NCI-H1092 treated with DMSO at 0.1 percent for 48 hours (cell line): Measurements from ENCODE around the gene MTHFD1L.
"Not testable (repeated sequence)": the region's sequence is repeated elsewhere in the genome, so short reads cannot be mapped to it uniquely, and the experiment has no call there.

Experiments used
- DNase-seq: peaks from one replicate; lab custom pipeline; 2025; lab: John Stamatoyannopoulos, UW

MTHFD1L gene

GRCh38 chr6:151015101-151015700 is 149.7 kb downstream of the MTHFD1L start:
- DNase-seq: no peak

DNA sequence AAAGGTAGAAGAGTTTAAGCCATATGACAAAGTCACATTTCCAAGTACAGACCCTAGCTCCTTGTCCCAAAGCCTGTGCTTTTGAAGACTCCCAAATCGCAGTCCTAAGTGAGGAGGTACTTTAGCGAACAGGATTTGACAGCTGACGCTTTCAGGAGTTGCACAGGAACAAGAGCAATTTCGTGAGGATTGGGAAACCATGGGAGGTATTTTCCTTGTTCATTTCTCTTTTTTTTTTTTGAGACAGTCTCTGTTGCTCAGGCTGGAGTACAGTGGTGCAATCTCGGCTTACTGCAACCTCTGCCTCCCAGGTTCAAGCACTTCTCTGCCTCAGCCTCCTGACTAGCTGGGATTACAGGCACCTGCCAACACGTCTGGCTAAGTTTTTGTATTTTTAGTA is 150.6 kb downstream of the MTHFD1L start:
- DNase-seq: no peak

DNA sequence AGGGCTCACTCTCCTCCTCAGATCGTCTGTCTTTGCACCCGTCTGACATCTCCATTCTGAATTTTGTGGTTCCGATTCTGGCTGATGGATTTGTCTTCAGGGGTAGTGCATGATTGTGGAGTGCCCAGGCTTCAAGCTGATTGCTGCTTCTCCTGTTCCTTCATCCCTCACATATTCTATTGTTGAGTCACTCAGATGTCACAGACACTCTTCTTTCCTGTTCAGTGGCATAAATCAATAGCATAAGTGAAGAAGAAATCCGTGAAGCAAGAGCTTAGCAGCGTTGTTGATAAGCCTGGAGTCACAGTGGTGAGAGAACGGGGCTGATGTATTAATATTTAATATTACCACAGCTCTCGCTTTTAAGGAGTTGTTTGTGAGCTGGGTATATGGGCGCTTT is 152.5 kb downstream of the MTHFD1L start:
- no peak for DNase-seq

- no peak for DNase-seq
Measured at GRCh38 chr6:151018911-151019782, 153.6 kb downstream of the MTHFD1L start.

GRCh38 chr6:151021896-151022295 is 156.4 kb downstream of the MTHFD1L start:
- no peak for DNase-seq

DNA sequence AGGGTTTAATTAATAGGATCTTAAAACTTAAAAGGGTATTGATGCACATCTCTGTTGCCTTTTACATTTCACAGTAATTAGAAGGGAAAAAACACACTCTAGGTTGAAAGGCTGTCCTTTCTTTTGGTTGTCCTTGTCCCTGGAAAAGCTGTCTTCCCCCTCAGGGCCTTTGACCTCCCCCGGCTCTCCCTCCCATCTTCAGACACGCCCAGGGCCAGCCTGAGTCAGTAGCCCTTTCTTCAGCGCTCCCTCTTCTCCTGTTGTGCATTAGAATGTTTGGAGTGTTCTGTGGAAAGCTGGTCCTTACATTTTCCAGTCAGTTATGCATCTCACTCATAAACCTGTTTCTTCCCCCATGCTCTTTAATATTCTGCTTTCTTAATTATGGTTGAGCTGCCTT is 157.0 kb downstream of the MTHFD1L start:
- no peak for DNase-seq

- no peak for DNase-seq
Measured at GRCh38 chr6:151023342-151023741, 157.8 kb downstream of the MTHFD1L start.

- no peak for DNase-seq
Measured at GRCh38 chr6:151024597-151024996, 159.1 kb downstream of the MTHFD1L start.

DNA sequence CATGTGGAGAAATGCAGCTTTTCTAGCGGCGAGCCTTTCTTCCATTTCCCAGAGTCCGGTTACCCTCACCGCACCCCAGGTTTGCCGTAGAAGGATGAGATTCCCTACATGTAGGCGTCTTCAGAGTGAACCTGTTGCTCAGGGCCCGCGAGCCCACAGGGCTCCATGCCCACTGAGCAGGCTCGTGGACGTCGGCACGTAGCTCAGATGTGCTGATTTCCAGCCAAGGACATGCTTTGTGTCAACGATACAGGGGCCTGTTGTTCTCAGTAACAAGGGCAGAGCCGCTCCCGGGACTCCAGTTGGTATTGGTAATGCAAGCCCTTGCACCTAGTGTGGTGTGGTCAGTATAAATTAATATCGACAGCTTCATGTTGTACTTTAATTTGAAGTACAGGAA is 159.6 kb downstream of the MTHFD1L start:
- DNase-seq: no peak

DNA sequence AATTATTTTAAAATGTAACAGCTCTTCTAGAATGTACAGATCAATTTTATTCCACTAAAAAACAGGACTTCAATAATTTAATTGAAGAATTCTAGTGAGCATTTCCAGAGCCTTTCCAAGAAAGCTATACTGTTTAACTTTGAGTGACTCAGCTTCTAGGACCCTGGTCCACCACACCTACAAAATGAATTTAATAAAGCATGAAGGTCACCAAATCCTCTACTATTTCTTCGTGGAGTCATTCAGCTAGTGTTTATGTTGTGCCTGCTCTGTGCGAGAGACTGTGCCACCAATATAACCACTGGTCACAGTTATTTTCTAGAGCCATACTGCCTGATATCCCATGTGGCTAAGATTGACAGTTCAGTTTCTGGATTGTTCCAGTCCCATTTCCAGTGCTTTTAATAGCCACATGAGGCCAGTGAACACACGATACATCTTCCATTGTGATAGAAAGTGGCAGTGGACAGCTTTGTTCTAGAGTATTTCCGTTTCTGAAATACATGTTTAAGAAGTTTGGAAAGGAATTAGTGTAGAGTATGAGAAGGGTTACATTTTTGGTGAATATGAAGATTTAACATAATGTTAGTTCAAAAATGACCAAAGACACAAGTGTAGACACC is 160.7 kb downstream of the MTHFD1L start:
- no peak for DNase-seq

DNA sequence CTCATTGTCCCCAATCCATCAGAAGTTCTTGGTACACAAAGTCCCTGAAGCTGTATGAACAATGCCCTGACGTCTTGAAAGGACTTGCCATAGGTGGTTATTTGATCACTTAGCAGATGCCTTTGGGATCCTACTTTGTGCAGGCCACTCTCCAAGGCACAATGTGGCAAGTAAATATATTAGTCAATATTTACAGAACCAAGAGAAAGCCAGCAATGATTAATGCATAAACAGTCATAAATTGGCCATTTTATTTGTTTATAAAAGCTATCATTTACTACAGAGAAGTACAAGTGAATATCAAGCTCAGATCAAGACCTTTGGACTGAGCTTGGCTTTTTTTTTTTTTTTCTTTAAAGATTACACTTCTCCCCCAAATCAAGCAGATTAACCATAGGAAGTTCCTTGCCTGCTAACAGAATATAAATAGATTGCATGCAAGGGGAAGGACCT is 161.8 kb downstream of the MTHFD1L start:
- DNase-seq: no peak

GRCh38 chr6:151027936-151028838 is 162.7 kb downstream of the MTHFD1L start:
- no peak for DNase-seq

DNA sequence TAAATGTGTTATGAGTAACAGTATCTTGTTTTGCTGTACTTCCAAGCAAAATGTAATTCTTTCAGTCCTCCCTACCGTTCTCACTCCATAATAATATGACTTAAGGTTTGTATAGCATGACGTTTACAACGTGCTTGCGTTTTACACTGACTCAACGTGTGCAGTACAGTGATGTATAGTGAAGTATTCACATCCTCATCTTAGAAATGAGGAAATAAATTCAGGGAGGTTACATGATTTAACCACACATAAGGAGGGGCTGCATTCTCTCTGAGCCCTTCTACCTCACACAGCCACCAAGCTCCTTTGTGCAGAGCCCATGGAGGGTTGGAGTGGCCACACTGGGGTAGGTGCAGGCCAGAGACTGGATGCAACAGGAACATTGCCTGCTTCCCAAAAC is 164.5 kb downstream of the MTHFD1L start:
- no peak for DNase-seq

- no peak for DNase-seq
Measured at GRCh38 chr6:151032034-151032433, 166.5 kb downstream of the MTHFD1L start.

- no peak for DNase-seq
Measured at GRCh38 chr6:151034825-151035781, 169.6 kb downstream of the MTHFD1L start.

DNA sequence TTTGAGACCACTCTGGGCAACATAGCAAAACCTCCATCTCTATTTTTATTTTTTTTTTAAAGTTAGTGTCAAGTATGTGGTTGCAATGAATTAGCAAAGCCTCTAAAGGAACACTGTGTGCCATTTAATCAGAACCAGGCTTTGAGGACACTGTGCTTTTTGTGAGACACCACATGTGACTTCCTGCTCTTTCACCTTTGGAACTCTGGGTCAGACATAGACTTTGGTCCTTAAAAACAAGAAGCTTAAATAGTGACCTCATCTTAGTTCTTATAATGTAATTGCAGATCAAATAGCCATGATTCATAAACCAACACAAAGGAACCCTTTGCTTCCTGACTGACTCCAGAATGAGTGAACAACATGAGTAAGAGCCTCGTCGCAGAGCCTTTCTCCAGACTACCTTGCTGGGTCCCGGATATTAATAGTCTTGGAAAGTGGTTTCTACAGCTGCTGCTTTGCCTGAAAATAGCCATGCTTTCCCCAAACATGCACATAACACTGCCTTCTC is 170.8 kb downstream of the MTHFD1L start:
- DNase-seq: not testable (repeated sequence)

DNA sequence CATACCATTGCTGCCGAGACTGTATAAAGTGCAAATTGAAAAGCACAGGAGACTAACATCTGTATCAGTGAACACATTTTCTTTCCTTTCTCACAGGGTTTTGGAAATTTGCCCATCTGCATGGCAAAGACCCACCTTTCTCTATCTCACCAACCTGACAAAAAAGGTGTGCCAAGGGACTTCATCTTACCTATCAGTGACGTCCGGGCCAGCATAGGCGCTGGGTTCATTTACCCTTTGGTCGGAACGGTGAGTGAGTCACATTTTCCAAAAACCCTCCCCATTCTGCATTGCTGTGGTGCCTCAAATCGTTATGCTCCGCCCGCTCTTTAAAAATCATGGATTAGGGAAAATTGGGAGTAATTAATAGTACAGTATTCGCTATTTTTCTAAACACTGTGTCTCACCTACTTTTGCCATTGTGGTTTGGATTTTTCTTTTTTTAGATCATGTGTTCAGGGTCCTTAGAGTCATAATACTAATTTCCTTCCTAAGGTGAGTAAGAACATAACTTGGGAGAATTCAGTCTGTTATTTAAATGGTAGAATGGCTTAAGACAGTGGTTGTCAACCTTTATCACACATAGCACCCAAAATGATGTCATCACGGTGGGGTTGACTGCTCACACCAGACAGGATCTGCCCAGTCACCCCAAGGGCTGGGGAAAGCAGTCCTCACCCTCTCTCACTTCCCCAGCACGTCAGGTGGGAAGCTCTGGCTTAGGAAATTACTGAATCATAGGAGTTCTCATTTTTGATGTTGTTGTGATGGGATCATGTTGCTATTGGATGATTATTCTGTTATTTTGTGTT is 171.6 kb downstream of the MTHFD1L start:
- no peak for DNase-seq

DNA sequence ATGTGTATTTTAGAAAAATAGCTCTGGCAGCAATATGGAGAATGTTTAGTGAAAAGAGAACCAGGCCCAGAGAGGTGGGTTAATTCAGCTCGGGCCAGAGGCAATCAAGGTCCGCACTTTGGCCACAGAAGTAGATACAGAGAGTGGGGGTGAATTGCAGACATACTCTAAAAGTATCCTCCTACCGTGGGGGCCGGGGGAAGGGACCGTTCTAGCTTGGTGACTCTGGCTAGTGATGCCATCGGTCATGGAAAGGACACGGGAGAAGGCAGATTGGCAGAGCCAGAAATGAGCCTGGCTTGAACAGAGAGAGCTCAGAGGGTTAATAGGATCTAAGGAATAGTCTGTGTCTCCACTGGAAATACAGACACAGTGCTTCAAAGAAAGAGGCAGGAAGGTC is 173.1 kb downstream of the MTHFD1L start:
- DNase-seq: no peak

GRCh38 chr6:151040888-151041521 is 175.5 kb downstream of the MTHFD1L start:
- not testable (repeated sequence) for DNase-seq
